K562 (cell line): ENCODE measurements around the gene PIANP. TPM values are rescaled to one million over a fixed set of nuclear protein-coding genes. Genes with fewer than 3 reads are reported as not detected.

Experiments used
- CEBPG ChIP-seq, 3 experiments: fragments of 200-800 bp in 1 of 3; sonication (Bioruptor generic) in 1 of 3; sonication (generic) in 1 of 3; formaldehyde crosslinking in 1 of 3; IDR thresholded peaks in 2 of 3; conservative IDR thresholded peaks in 1 of 3; 2 replicates each; pipeline versions ENCODE4 v1.6.1 to v1.8.0; 2016 to 2022; ENCODE audit warnings: missing compliant biosample characterization in 2 of 3, missing genetic modification characterization in 2 of 3, mild to moderate bottlenecking in 1 of 3, missing genetic modification reagents in 1 of 3
- DPF2 ChIP-seq: fragments of 450-650 bp; IDR thresholded peaks from 2 replicates; pipeline ENCODE4 v1.6.1; 2016
- FOSL1 ChIP-seq: fragments of 200-800 bp; sonication (Bioruptor generic); conservative IDR thresholded peaks from 2 replicates; pipeline ENCODE4 v1.6.1; 2016; ENCODE audit warnings: missing genetic modification characterization, missing compliant biosample characterization
- HMGN3 ChIP-seq: IDR thresholded peaks from 2 replicates; pipeline ENCODE4 v1.6.1; 2011; ENCODE audit warnings: borderline replicate concordance, low read depth, mild to moderate bottlenecking, mixed read lengths, low read length; ENCODE audit not compliant: insufficient read length; ENCODE audit errors: extremely low read depth
- LEF1 ChIP-seq: fragments of 450-650 bp; IDR thresholded peaks from 2 replicates; pipeline ENCODE4 v1.6.1; 2016; ENCODE audit warnings: mild to moderate bottlenecking
- RCOR1 ChIP-seq, 2 experiments: IDR thresholded peaks; 2 replicates each; pipeline ENCODE4 v1.6.1; 2012; ENCODE audit warnings: low read depth in 2 of 2, low read length in 2 of 2, borderline replicate concordance in 1 of 2, improper control_type of control experiment in 1 of 2
- SMARCC2 ChIP-seq: fragments of 450-650 bp; IDR thresholded peaks from 2 replicates; pipeline ENCODE4 v1.6.1; 2017; ENCODE audit warnings: antibody characterized with exemption, moderate library complexity, mild to moderate bottlenecking, low read depth
- SMARCE1 ChIP-seq: fragments of 450-650 bp; IDR thresholded peaks from 2 replicates; pipeline ENCODE4 v1.7.1; 2016; ENCODE audit warnings: mild to moderate bottlenecking
- ZFPM2 ChIP-seq: fragments of 250-450 bp; sonication (Bioruptor Pico); IDR thresholded peaks from 2 replicates; pipeline ENCODE4 v1.5.1; 2022; ENCODE audit warnings: mild to moderate bottlenecking
- ZNF224 ChIP-seq: sonication (generic); formaldehyde crosslinking; IDR thresholded peaks from 2 replicates; pipeline ENCODE4 v1.8.0; 2022; ENCODE audit warnings: mild to moderate bottlenecking, missing genetic modification reagents
- polyA plus RNA-seq, 8 experiments: library from polyadenylated mRNA; depleted of rRNA in 4 of 8; stranded (reverse) in 5 of 8; unstranded in 3 of 8; fragments of >200 nt; fragmentation: Nextera tagmentation in 2 of 8; fragmentation: Illumina TruSeq in 1 of 8; extraction: Ambion mirVana in 2 of 8; extraction: Trizol in 1 of 8; gene quantifications; 2 replicates each; pipeline versions ENCODE4 v1.2.1 to v1.2.3, GENCODE V29; 2011 to 2014; ENCODE audit warnings: inconsistent platforms in 1 of 8, missing spikeins in 1 of 8
- total RNA-seq, 7 experiments: library from RNA; depleted of rRNA in 6 of 7; stranded (reverse); fragments of >200 nt in 6 of 7; fragmentation: Illumina TruSeq in 2 of 7; extraction: Trizol in 2 of 7; gene quantifications; 2 replicates each; pipeline versions ENCODE4 v1.2.1 to v1.2.3, GENCODE V29; 2011 to 2021; ENCODE audit warnings: low replicate concordance in 1 of 7
- TF ChIP-seq, protein P1 (sequence below): fragments of 250-450 bp; sonication (Bioruptor Pico); IDR thresholded peaks from 2 replicates; pipeline ENCODE4 v1.9.0; 2021; ENCODE audit warnings: mild to moderate bottlenecking

Gene PIANP
- total and polyA plus RNA-seq, 9 of the 15 experiments (the other 6 are each of a cell fraction or from before 2014, with no cell fraction given) = 0.07 TPM; not detected in 8

DNA sequence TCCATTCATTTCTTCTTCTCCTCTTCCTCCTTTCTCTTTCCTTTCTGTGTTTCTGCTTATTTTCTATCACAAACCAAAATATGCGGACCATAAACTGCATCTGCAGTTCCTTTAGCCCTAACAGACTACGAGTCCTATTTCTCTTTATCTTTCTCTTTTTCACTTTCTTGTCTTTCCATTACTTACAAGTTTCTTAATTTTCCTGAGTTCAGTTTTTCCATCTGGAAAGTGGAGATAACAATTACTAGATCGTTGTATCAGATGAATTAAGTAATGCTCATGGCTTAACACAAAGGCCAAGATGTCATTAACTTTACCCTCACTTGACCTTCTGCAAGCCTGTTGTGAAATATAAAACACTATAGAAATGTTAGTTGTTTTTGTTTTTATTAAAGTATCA lies 22.2 kb upstream of the PIANP start (continued):
- TF ChIP-seq ZNF224 (CRISPR knock-in tag) (no peak), DPF2 (peak; percentile 67), HMGN3 (no peak), SMARCE1 (0 out of 2 replicates have a peak, but pooled peaks have one; percentile 35), CEBPG (CRISPR knock-in tag; IDR thresholded peaks at IDR 0.05) (no peak), CEBPG (tag; conservative IDR thresholded peaks at IDR 0.05 in 1 of 2, IDR thresholded peaks at IDR 0.05 in 1 of 2) (peak in 1 of 2 experiments; percentile 46; a peak in 2 of 4 replicates), ZFPM2 (CRISPR knock-in tag) (no peak), SMARCC2 (0 out of 2 replicates have a peak, but pooled peaks have one; percentile 45), RCOR1 (IDR thresholded peaks at IDR 0.05; ENCODE audit: borderline replicate concordance in 1 of 2, low read depth in 2 of 2, low read length in 2 of 2) (no peak), FOSL1 (tag) (peak; percentile 43), LEF1 (peak; percentile 63)
- TF ChIP-seq, protein P1, sequence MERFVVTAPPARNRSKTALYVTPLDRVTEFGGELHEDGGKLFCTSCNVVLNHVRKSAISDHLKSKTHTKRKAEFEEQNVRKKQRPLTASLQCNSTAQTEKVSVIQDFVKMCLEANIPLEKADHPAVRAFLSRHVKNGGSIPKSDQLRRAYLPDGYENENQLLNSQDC (CRISPR knock-in tag) = no peak
